GM21360 (cell line): ENCODE results near the gene GRHL1.
"Not testable (repeated sequence)": the region's sequence is repeated elsewhere in the genome, so short reads cannot be mapped to it uniquely, and the experiment has no call there.

Source experiments
- ATAC-seq: cut with Tn5 transposase; IDR thresholded peaks from one replicate; pipeline ENCODE4 v1.9.1; 2021; ENCODE audit warnings: mild to moderate bottlenecking, moderate library complexity; ENCODE audit not compliant: unreplicated experiment

GRHL1 gene

GRCh38 chr2:10019602-10020400 is 68.3 kb downstream of the GRHL1 start:
- no peak for ATAC-seq

GRCh38 chr2:10022041-10022421 is 70.5 kb downstream of the GRHL1 start:
- ATAC-seq, result no peak

- no peak for ATAC-seq
Measured at GRCh38 chr2:10022445-10022844, 71.0 kb downstream of the GRHL1 start.

- ATAC-seq, result no peak
Measured at GRCh38 chr2:10022966-10023662, 71.6 kb downstream of the GRHL1 start.

GRCh38 chr2:10026940-10027569 is 75.6 kb downstream of the GRHL1 start:
- no peak for ATAC-seq

- ATAC-seq, result no peak
Measured at GRCh38 chr2:10027660-10028330, 76.3 kb downstream of the GRHL1 start.

GRCh38 chr2:10028407-10028987 is 77.0 kb downstream of the GRHL1 start:
- peak; percentile 3 for ATAC-seq

GRCh38 chr2:10028988-10029874 is 77.7 kb downstream of the GRHL1 start:
- peak; percentile 74 for ATAC-seq

- no peak for ATAC-seq
Measured at GRCh38 chr2:10029875-10030223, 78.4 kb downstream of the GRHL1 start.

- ATAC-seq, result no peak
Measured at GRCh38 chr2:10030311-10030736, 78.8 kb downstream of the GRHL1 start.

GRCh38 chr2:10030798-10031197 is 79.3 kb downstream of the GRHL1 start:
- ATAC-seq, result not testable (repeated sequence)

GRCh38 chr2:10031886-10032745 is 80.6 kb downstream of the GRHL1 start:
- no peak for ATAC-seq

GRCh38 chr2:10032746-10033105 is 81.2 kb downstream of the GRHL1 start:
- no peak for ATAC-seq

- ATAC-seq, result no peak
Measured at GRCh38 chr2:10033251-10034006, 81.9 kb downstream of the GRHL1 start.

GRCh38 chr2:10034333-10035052 is 83.0 kb downstream of the GRHL1 start:
- no peak for ATAC-seq

- ATAC-seq, result no peak
Measured at GRCh38 chr2:10035053-10035422, 83.5 kb downstream of the GRHL1 start.

GRCh38 chr2:10035633-10036032 is 84.1 kb downstream of the GRHL1 start:
- no peak for ATAC-seq
